SHP77 treated with DMSO at 0.1 percent for 48 hours (cell line): ENCODE measurements around the gene SLC39A9.
"Not testable (repeated sequence)": the region's sequence is repeated elsewhere in the genome, so short reads cannot be mapped to it uniquely, and the experiment has no call there.

Source experiments
- DNase-seq: peaks from one replicate; lab custom pipeline; 2025; lab: John Stamatoyannopoulos, UW

SLC39A9 gene

DNA sequence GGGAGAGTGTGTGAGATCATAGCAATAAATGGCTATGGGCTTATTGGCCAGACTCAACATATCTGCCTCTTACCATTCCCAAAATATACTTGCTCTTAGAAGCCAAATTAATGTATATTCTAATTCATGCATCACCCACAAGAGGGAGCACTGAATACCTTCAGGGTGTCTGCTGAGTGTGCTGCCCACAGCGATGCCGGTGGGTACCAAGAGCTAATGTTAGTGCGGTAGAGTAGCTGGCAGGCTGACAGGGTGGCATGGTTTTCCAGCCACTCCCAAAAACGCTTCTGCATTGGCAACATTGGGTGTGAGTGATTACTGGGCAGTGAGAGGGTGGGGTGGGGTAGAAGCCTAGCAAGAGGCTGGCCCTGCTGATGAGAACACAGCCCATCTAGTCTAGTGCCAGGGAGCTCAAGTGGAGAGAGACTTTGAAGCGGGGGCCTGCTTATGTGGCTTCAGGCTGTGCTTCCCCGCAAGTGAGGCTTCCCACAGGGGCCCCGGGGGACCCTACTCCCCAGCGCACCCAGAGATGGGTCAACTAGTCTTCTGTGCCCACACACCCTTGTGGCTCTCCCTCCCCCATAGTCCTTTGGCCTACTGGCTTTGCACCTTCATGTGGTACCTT, 76.8 kb downstream of the SLC39A9 start:
- DNase-seq, result peak; percentile 2

DNA sequence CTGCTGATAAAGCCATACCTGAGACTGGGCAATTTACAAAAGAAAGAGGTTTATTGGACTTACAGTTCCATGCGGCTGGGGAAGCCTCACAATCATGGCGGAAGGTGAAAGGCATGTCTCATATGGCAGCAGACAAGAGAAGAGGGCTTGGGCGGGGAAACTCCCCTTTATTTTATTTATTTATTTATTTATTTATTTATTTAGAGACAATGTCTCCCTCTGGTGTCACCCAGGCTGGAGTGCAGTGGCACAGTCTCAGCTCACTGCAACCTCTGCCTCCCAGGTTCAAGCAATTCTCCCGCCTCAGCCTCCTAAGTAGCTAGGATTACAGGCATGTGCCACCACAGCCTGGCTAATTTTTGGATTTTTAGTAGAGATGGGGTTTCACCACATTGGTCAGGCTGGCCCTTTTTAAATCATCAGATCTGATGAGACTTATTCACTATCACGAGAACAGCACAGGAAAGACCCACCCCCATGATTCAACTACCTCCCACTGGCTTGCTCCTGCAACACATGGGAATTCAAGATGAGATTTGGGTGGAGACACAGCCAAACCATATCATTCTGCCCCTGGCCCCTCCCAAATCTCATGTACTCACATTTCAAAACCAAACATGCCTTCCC, 78.4 kb downstream of the SLC39A9 start:
- not testable (repeated sequence) for DNase-seq

DNA sequence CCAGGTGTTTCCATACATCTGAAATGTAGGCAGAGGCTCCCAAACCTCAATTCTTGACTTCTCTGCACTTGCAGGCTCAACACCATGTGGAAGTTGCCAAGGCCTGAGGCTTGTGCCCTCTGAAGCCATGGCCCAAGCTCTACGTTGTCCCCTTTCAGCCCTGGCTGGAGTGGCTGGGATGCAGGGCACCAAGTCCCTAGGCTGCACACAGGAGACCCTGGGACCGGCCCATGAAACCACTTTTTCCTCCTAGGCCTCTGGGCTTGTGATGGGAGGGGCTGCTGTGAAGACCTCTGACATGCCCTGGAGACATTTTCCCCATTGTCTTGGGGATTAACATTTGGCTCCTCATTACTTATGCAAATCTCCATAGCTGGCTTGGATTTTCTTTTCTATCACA, 79.6 kb downstream of the SLC39A9 start:
- not testable (repeated sequence) for DNase-seq

DNA sequence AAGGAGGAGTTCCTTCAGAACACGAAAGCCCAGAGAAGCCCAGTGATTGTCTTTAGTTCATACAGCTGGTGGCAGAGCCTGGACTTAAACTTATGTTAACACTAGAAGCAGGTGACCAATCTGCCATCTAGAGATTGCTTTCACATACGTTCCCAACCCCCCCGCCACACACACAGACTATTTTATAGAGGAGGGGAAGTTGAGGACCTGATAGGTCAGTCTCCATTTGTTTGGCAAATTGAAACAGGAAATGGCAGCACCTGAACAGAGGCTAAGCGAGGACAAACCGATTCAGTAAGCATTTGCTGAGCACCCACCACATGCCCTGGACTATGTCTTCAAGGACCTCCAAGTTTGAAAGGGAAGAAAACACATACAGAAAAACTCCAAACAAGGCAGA, 81.2 kb downstream of the SLC39A9 start:
- DNase-seq, result no peak

DNA sequence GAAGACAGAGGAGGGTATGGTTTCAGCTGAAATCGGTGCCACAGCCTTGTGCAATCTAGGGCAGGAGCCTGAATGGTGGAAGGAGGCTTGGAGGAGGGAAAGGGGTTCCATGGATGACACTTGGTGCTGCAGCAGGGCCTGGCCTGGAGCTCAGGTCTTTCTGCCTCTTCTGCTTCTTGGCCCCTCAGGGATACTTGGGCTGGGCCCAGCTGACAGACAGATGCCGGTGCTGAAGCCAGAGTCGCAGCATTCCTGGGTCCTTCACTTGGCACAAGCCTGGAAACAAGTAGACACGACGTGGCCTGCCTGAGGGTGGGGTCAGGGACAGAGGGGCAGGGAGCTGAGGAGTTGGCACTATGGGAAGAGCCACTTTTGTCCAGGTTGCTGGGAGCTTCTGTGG, 81.6 kb downstream of the SLC39A9 start:
- DNase-seq, result no peak

DNA sequence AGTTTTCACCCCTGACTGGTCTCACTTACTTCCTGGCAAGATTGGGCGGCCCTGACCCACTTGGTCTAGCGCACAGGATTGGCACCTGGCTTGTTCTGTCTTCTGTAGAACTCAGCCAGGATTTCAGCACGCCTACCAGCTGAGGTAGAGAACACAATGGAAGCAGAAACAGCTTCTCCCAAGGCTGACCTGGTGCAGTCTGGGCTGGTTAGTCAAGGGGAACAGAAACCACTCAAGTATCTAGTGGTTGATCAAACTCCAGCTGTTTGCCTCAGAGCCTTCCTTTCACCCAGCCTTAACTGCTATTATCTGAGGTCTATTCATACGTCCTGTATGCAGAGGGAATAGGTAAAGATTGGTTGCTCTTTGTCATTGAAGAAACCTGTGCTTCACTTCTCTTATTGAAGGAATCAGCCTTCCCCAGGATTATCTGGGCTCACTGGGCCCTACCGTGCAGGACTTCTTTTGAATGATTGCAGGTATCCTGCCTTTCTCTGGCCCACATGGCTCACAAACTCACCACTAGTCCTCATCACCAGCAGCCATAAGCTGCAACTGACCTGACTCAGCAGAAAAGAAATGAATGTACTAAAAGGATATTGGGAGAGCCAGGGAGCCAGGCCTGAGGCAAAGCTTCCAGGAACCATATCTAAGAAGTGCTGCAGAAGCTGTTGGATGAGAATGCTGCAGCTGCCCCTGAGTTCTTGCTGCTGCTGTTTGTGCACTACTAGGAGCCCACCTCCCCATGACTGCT, 83.5 kb downstream of the SLC39A9 start:
- DNase-seq, result no peak

DNA sequence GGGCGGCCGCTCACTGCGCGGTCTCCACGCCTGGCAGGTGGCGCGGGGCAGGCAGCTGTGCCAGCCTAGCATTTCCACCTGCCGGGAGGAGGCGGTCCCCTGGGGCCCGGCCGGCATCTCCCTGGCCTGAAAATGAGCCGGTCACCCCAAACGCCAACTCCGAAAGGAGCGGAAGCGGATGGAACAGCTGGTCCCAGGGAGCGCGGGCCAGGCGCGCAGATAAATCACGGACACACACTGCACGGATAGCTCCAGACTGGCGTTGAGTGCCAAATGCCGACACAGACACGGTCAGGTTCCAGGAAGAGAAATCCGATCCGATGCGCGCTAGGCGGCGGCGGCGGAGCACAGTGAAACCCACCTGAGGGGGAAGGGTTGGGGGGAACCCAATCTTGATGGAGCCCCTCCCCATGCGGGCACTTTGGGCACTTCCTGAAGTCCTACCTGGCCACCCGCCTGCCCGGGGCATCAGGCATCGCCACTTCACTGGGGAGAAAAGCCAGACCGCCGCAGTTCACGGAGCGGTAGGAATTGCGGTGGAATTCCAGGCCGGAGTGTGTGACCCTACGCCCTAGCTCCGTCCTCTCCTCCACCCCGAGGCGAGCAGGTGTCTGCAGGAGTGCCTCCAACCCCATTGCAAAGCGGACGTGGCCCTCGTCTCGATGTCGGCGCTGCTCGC, 85.4 kb downstream of the SLC39A9 start:
- peak; percentile 11 for DNase-seq

DNA sequence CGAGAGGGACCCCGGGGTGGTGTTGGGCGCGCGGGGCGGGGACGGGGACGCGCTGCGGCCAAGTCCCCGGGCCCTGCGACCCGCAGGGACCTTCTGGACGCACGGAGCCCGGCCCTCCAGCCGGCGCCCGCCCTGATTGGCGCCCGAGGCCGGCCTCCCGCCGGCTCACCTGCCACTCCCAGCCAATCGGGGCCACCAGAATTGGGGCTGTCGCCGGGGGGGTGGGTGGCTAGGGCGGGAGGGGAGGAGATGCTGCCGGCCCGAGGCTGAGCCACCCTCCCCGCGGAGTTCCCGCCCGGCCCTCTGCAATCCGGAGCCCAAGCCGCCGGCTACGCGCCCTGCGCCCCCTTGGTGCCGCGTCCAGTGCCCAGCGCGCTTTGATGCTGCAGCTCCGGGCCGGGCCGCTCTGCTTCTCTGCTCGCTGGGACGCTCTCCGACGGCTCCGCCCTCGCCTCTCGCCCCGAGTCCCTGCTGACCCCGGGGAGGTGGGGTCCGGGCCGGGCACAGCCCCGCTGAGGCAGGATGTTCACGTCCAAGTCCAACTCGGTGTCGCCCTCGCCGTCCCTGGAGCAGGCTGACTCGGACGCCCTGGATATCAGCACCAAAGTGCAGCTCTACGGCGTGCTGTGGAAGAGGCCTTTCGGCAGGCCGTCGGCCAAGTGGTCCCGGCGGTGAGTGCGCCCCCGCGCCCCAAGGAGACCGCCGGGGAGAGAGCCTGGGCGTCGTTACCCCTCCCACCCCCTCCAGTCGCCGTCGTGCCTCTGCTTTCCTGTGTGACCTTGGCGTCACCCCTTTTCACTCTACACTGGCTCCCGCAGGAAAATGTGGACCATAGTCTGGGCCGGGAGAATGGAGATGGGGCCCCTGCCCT, 86.2 kb downstream of the SLC39A9 start, which contains the start of gene PLEKHD1:
PLEKHD1 (plus strand) TSS at position 285 of the 871 bp plus-strand sequence; CDS start at position 523, 238 bp downstream.
- DNase-seq, result no peak

DNA sequence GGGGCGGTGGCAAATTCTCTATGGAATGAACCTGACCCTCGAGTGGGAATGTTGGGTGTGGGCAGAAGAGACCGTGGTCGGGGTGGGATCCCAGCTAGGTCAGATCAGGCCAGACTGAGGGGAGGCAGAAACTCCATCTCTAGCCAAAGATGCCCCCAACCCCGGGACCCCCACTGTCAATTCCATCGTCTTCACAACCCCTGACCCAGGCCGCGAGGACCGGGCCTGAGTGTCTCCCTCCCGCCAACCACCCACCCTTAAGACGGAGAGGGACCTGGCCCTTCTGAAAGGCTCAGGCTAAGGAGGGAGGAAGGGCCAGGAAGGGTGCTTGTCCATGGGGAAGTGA, 86.8 kb downstream of the SLC39A9 start:
- no peak for DNase-seq

DNA sequence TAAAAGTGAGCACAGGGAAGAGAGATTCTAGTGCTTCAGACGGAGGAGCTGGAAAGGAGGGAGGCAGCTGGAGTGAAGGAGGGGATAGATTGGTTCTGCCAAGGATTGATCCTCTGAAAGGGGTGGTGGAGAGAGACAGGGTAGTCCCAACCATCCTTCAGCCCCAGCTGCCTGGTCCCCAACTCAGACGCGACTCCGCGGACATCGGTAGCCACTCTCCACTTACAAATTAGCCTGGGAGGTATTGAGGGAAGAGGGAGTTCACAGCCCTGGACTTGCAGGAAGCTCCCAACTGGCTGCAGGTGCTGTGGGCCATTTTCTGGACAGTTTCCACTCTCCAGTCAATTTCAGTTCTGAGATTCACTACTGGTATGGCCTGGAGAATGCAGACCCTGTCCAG, 87.2 kb downstream of the SLC39A9 start:
- DNase-seq, result no peak

DNA sequence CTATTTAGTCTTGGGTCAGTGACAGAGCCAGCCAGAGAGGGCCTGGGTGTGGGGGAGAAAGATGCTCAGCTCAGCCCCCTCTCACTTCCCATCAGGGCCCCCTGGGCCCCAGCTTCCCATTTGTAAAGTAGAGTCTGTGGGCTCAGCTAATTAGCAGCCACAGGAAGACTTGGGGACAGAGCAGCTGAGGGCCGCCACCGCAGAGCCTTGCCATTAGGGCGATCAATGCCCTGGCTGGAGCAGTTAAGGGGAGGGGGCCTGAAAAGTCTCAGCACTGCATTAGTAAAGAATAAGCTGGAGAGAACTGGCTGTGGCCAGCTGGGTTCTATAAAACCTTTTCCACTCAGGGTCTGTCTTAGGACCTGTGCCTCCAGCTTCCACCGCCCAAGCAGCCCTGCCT, 88.7 kb downstream of the SLC39A9 start:
- DNase-seq, result no peak

DNA sequence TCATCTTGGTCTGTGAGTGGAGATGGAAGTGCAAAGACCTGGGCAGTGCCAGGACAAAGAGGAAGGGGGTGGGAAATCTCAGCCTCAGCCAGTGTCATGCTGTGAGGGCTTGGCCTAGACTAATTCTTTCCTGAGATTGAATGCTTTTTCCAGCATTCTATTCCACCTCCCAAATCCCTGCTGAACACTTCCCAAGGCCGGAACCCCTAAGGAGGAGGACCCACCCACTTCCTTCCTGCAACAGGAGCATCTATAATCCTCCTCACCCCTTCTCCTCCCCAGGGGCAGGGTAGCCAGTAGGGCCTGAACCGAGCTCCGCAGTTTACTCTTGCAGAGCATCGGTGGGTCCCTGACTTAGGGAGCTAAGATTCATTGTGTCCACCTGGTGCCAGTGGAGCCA, 89.3 kb downstream of the SLC39A9 start:
- no peak for DNase-seq

DNA sequence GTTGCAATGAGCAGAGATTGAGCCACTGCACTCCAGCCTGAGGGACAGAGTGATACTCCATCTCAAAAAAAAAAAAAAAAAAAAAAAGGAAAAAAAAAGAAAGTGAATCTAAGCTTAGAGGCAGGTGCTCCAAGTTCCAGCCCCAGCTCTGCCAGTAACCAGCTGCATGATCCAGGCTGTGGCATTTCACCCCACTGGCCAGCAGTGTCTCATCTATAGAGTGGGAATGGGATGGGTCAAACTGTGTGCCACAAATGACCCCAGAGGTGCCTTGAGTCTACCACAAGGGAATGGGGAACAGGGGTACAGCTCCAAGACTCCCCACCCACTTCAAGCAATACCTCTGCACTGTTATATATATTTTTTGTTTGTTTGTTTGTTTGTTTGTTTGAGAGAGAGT, 91.0 kb downstream of the SLC39A9 start:
- no peak for DNase-seq

DNA sequence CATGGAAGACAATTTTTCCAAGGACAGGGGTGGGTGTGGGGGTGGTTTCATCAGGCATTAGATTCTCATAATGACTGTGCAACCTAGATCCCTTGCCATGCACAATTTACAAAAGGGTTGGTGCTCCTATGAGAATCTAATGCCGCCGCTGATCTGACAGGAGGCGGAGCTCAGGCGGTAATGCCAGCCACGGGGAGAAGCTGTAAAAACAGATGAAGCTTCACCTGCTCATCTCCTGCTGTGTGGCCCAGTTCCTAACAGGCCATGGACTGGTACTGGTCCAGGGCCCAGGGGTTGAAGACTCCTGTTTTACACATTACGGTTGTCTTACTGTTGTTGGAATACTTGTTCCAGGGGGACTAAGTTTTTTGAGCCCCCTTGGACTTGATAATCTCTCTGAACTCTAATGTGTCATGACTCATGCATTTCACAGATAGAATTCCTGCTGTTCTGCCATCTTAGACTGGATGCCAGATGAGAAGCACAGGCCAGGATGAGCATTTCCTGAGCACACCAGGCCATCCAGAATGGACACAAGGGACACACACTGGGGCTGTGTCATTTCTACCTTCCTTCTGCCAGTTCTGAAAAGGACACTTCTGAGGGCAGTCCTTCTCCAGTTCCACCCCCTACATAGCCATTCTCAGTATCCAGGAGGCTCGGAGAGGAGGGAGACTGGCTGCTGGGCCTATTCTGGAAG, 91.9 kb downstream of the SLC39A9 start:
- DNase-seq, result no peak

DNA sequence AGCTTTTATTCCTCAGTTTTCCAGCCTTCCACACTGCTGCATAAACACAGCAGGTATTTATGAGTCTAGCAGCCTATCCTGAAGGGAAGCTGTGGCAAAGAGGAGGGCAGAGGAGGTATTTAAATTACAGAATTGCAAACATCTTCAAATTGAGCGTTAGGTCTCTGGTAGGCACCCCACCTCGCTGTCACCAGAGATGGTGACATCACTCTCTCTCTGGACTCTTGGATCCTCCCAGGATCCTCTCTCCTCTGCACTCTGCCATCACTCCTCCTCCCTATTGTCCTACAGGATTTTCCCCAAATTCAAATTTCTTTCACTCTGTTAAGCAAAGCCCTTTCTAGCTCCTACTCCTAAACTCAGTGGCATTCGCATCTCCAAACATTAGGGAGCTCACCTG, 92.7 kb downstream of the SLC39A9 start:
- no peak for DNase-seq

DNA sequence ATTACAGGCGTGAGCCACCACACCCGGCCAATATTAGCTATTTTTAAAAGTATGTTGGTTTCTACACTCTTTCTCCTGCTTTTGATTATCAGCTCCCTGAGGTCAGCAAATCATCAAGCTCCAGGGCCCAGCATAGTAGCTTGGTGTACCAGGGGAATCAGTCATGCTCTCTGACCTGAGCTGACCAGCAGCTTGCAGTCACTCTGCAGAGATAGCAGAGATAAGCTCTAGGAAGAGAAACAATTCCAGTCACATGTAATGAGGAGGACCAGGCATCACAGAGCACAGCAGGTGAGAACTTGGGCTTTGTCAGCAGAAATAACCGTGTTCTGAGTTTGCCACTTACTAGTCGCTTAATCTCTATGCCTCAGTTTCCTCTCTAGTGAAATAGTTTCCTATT, 94.5 kb downstream of the SLC39A9 start:
- DNase-seq, result no peak

DNA sequence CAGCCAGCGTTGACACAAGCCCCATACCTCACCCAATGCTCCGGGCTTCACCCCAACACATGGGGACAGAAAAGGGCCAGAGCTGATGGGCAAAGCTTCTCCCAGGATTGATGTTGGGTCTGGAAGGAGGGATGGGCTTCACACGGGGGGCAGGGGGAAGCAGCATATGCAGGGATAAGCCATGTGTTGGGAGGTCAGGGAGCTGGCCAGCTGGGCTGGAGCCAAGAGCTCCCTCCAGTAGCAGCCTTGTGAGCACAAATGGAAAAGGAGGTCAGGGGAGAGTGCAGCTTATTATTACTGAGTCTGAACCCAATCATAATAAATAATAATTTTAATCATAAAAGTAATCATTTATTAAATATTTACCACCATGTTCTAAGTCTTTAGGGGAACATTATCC, 95.3 kb downstream of the SLC39A9 start:
- no peak for DNase-seq

DNA sequence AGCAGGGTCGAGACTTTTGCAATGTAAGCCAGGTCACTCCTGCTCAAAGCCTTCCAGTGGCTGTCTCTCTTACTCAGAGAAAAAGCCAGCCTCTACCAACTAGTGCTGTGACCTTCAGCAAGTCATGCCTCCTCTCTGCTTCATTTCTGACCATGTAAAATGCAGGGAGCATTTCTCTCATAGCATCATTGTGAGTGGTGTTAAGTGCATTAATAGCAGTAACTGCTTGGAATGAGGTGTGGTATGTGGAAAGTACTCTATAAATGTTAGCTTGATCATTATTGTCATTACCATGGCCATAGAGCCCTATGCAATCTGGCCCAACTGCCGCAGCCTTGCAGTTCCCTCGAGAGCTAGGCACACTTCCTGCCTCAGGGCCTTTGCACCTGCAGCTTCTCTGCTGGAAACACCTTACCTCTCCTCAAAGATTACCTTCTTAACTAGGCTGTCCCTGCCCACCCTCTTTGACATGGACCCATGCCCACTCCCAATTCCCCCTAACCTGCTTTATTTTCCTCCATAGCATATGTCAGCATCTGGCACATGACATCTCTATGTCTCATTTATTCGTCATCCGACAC, 96.9 kb downstream of the SLC39A9 start:
- no peak for DNase-seq

DNA sequence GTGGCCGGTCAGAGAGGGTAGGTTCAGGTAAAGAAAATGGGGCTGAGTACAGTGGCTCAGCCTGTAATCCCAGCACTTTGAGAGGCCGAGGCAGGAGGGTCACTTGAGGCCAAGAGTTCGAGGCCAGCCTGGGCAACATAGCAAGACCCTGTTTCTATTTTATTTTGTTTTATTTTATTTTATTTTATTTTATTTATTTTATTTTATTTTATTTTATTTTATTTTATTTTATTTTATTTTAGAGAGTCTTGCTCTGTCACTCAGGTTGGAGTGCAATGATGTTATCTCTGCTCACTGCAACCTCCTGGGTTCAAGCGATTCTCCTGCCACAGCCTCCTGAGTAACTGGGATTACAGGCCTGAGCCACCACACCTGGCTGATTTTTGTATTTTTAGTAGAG, 99.4 kb downstream of the SLC39A9 start:
- DNase-seq, result not testable (repeated sequence)

DNA sequence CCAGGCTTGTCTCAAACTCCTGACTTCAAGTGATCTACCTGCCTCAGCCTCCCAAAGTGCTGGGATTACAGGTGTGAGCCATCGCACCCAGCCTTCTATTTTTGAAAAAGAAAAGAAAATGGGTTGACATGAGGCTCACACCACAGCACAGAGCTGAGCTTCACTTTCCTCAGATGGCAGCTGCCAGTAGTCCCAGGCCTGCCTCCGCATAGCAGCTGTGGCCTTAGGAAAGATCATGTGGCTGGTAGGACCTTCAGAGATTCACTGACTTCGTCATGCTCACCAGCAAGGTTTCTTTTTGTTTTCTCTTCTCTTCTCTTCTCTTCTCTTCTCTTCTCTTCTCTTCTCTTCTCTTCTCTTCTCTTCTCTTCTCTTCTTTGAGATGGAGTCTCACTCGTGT, 99.8 kb downstream of the SLC39A9 start:
- not testable (repeated sequence) for DNase-seq

DNA sequence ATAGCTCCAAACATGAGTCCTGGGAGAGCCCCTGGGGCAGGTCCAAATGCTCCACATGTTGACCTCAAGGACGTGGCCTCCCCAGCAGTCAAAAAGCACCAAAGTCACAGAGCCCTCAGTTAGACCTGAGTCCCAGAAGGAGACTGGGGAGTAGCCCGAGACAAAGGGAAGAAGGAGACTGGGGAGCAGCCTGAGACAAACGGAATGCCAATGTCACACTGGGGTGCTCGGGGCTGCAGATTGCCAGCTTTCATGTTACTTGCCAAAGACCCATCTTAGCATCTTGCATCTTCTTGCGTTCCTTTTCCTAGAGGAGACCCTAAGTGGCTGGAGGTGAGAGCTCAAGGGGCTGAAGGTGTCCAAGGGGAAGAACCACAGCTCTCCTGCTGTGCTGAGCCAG, 100.9 kb downstream of the SLC39A9 start:
- no peak for DNase-seq
